Measurements from ENCODE around the gene LY6G6D.

DNA sequence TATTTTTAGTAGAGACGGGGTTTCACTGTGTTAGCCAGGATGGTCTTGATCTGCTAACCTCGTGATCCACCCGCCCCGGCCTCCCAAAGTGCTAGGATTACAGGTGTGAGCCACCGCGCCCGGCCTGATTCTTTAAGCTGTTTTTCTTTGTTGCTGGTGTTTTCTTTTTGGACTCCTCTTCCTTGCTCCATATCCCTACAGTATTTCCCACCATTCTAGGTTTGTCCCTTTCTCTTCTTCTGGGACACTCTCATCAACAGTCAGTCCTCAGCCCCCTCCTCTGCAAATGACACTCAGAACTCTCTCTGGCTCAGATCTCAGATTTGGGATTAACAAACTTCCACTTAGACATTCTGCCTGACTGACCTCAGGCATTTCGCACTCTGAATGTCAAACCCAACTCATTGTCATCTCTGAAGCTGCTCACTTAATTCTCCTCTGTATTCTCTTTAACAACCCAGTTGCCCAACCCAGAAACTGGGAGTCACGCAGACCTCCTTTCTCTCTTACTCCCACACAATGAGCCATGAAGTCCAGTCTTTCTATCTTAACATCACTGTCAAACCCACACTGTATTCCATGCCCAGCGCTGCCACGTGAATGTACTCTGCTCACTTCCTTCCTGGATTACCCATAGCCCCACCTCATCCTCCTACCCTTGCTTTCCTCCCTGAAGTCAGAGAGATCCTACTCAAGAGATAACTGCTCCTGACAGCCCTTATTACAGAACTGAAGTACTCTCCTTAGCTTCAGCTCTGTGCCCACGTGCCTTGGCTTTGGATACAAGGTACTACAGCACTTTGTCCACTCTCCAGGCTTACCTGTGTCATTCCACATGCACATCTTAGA, 10.6 kb downstream of the LY6G6D start:
- TF ChIP-seq, protein P1, sequence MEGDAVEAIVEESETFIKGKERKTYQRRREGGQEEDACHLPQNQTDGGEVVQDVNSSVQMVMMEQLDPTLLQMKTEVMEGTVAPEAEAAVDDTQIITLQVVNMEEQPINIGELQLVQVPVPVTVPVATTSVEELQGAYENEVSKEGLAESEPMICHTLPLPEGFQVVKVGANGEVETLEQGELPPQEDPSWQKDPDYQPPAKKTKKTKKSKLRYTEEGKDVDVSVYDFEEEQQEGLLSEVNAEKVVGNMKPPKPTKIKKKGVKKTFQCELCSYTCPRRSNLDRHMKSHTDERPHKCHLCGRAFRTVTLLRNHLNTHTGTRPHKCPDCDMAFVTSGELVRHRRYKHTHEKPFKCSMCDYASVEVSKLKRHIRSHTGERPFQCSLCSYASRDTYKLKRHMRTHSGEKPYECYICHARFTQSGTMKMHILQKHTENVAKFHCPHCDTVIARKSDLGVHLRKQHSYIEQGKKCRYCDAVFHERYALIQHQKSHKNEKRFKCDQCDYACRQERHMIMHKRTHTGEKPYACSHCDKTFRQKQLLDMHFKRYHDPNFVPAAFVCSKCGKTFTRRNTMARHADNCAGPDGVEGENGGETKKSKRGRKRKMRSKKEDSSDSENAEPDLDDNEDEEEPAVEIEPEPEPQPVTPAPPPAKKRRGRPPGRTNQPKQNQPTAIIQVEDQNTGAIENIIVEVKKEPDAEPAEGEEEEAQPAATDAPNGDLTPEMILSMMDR (IDR thresholded peaks at IDR 0.05; ENCODE audit: poor library complexity) = no peak
- TF ChIP-seq EZH2phosphoT487 (IDR thresholded peaks at IDR 0.05; ENCODE audit: low read depth, severe bottlenecking, unreplicated experiment) = no peak
